Activated B cell treated with CpG ODN at 0.5 μM for 24 hours (primary cell): ENCODE measurements around the gene ATP2B2. TPM values are rescaled to one million over a fixed set of nuclear protein-coding genes. Genes with fewer than 3 reads are reported as not detected.

ENCODE experiments used
- ATAC-seq: fragments of 200-7000 bp; cut with Tn5 transposase; one replicate; pipeline ENCODE4 v1.10.0; 2021; ENCODE audit warnings: low read depth, mild to moderate bottlenecking, moderate library complexity
- CTCF ChIA-PET: fragments of 350-600 bp; sonication (Branson Sonifier 250); formaldehyde crosslinking; loops from one replicate; lab custom pipeline; 2021; ENCODE audit warnings: antibody characterized with exemption; lab: Charles Lee
- POLR2A ChIA-PET: fragments of 350-600 bp; sonication (Branson Sonifier 250); formaldehyde crosslinking; loops from one replicate; lab custom pipeline; 2021; ENCODE audit warnings: antibody characterized with exemption; lab: Charles Lee
- DNase-seq: peaks from one replicate; pipeline ENCODE4 v3.0.0; 2022
- H3K27ac Mint-ChIP-seq: one replicate; pipeline ENCODE4 v1.8.0; 2020; ENCODE audit warnings: mixed read lengths
- H3K27me3 Mint-ChIP-seq: one replicate; pipeline ENCODE4 v1.8.0; 2021; ENCODE audit warnings: mixed read lengths
- H3K36me3 Mint-ChIP-seq: one replicate; pipeline ENCODE4 v1.8.0; 2021; ENCODE audit warnings: low read depth, mixed read lengths
- H3K4me1 Mint-ChIP-seq: one replicate; pipeline ENCODE4 v1.8.0; 2021; ENCODE audit warnings: mixed read lengths
- H3K4me3 Mint-ChIP-seq: one replicate; pipeline ENCODE4 v1.8.0; 2020; ENCODE audit warnings: mild to moderate bottlenecking, mixed read lengths
- H3K9me3 Mint-ChIP-seq: one replicate; pipeline ENCODE4 v1.8.0; 2020; ENCODE audit warnings: mixed read lengths
- CTCF ChIP-seq: fragments of 200-600 bp; IDR thresholded peaks from one replicate; pipeline ENCODE4 v1.8.0; 2022; ENCODE audit warnings: antibody characterized with exemption, mild to moderate bottlenecking
- intact Hi-C: fragments of 100-400 bp; cut with micrococcal nuclease; formaldehyde crosslinking; loops from one replicate; pipeline ENCODE4 v1.15.1; 2024
- total RNA-seq: library from RNA; stranded (reverse); gene quantifications from 2 replicates; pipeline ENCODE4 v1.2.3, GENCODE V29; 2022

The ATP2B2 gene
- total RNA-seq, 1 donor from 2014 or later: not detected

GRCh38 chr3:10459954-10460754, 45.2 kb downstream of the ATP2B2 start:
- ATAC-seq (peak; percentile 82), DNase-seq (no peak)
- TF ChIP-seq CTCF: no peak
- intact Hi-C loops: loop anchor here (10.0 kb wide), 1 partner anchor 105 kb away; no protein-coding TSS in a partner anchor
- H3K27me3 Mint-ChIP-seq: peaks cover 2% of the 10 kb centered on the region
- CTCF ChIA-PET: no interaction called here
- peaks cover 22% of the 10 kb centered on the region for H3K4me1 Mint-ChIP-seq
- POLR2A ChIA-PET: no interaction called here
- no peak overlapping the region for H3K27ac Mint-ChIP-seq
- H3K36me3 Mint-ChIP-seq: no peaks in the 10 kb centered on the region
- H3K9me3 Mint-ChIP-seq: no peaks in the 10 kb centered on the region
- H3K4me3 Mint-ChIP-seq: no peak overlapping the region

- POLR2A ChIA-PET: no interaction called here
- no peak for TF ChIP-seq CTCF
- Mint-ChIP-seq H3K9me3 (no peaks in the 10 kb centered on the region), H3K27ac (no peak overlapping the region), H3K36me3 (no peaks in the 10 kb centered on the region), H3K27me3 (no peaks in the 10 kb centered on the region), H3K4me3 (no peak overlapping the region), H3K4me1 (peaks cover 19% of the 10 kb centered on the region)
- DNase-seq (no peak), ATAC-seq (no peak)
- intact Hi-C loops: loop anchor here (10.0 kb wide), 1 partner anchor 103 kb away; no protein-coding TSS in a partner anchor
- CTCF ChIA-PET: no interaction called here
Observed at GRCh38 chr3:10457560-10457959, 47.8 kb downstream of the ATP2B2 start.

DNA sequence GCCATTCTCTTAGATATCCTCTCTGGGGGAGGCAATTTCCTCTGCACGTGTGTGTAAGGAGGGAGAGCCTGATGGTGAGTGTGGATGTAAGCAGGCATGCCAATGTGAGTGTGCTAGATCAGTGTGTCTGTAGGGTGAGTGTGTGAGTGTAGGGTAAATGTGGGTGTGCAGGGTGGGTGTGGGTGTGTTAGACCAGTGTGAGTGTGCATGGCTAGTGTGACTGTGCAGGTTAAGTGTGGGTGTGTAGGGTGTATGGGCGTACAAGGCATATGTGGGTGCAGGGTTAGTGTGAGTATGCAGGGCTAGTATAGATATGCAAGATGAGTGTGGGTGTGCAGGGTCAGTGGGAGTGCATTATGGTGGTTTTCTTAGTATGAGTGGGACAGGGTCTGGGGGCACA, 48.4 kb downstream of the ATP2B2 start:
- Mint-ChIP-seq H3K27ac (no peak overlapping the region), H3K4me1 (peaks cover 19% of the 10 kb centered on the region), H3K4me3 (peak overlapping the region; percentile 3), H3K9me3 (no peaks in the 10 kb centered on the region), H3K36me3 (no peaks in the 10 kb centered on the region), H3K27me3 (no peaks in the 10 kb centered on the region)
- intact Hi-C loops: loop anchor here (10.0 kb wide), 1 partner anchor 102 kb away; no protein-coding TSS in a partner anchor
- ChIA-PET CTCF (no interaction called here), POLR2A (no interaction called here)
- ATAC-seq: no peak
- DNase-seq: no peak
- no peak for TF ChIP-seq CTCF

- Mint-ChIP-seq H3K4me1 (peaks cover 19% of the 10 kb centered on the region), H3K27me3 (peaks cover 5% of the 10 kb centered on the region), H3K9me3 (no peaks in the 10 kb centered on the region), H3K27ac (no peak overlapping the region), H3K4me3 (no peak overlapping the region), H3K36me3 (no peaks in the 10 kb centered on the region)
- ATAC-seq (no peak), DNase-seq (no peak)
- TF ChIP-seq CTCF: no peak
- CTCF ChIA-PET: no interaction called here
- intact Hi-C loops: loop anchor here (10.0 kb wide), 1 partner anchor 101 kb away; no protein-coding TSS in a partner anchor
- POLR2A ChIA-PET: no interaction called here
Observed at GRCh38 chr3:10455545-10455914, 49.9 kb downstream of the ATP2B2 start.

DNA sequence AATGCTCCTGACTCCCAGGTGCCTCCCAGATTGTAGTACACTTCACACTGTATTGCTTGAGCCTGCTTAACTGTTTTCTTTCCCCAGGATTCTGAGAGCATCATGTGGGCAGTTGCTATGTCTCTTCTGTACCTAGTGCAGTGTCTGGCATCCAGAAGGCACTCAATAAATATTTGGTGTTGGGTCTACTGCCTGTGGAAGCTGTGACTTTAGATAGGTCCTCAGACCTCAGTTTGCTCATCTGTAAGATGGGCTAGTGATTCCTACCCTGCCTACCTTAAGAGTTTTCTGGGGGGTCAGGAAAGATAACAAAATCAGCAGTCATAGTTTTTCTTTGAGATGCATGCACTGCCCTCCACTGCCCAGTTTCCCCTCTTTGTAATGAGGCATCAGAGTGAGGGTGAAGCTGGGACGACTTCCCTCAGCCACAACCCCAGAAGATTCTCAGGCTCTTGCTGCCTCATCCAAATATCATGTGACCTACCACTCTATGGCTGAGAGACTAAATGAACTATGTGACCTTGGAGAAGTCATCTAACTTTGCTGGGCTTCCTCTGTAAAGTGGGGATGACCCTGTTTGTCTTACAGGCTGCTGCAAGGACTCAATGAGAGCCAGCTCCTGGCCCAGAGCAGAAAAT, 50.4 kb downstream of the ATP2B2 start:
- Mint-ChIP-seq H3K4me3 (no peak overlapping the region), H3K27ac (no peak overlapping the region), H3K4me1 (peaks cover 19% of the 10 kb centered on the region), H3K9me3 (no peaks in the 10 kb centered on the region), H3K36me3 (no peaks in the 10 kb centered on the region), H3K27me3 (peaks cover 9% of the 10 kb centered on the region)
- intact Hi-C loops: loop anchor here (10.0 kb wide), 1 partner anchor 100 kb away; no protein-coding TSS in a partner anchor
- ChIA-PET POLR2A (no interaction called here), CTCF (no interaction called here)
- DNase-seq: no peak
- ATAC-seq: no peak
- no peak for TF ChIP-seq CTCF
